GM12892 (cell line): ENCODE results near the gene CD163L1. TPM values are rescaled to one million over a fixed set of nuclear protein-coding genes. Genes with fewer than 3 reads are reported as not detected.
A peak's percentile ranks its signal among the peaks of the same experiment; 100 is the strongest.

Experiments
- DNase-seq: peaks from one replicate; pipeline ENCODE4 v3.0.0; 2011; ENCODE audit not compliant: insufficient read length
- FAIRE-seq: peaks from 2 replicates; lab custom pipeline; 2011; peaks lifted over from hg19 to GRCh38; lab: Jason Lieb, UNC
- POLR2A ChIP-seq: IDR thresholded peaks from 2 replicates; pipeline ENCODE4 v1.6.1; 2011; ENCODE audit warnings: low read depth, low read length, control low read depth
- POLR2AphosphoS5 ChIP-seq: IDR thresholded peaks from 2 replicates; pipeline ENCODE4 v1.6.1; 2011; ENCODE audit warnings: low read depth, low read length, control low read depth
- TAF1 ChIP-seq: IDR thresholded peaks from 2 replicates; pipeline ENCODE4 v1.6.1; 2011; ENCODE audit warnings: low read depth, mild to moderate bottlenecking, control low read depth, low read length, borderline replicate concordance
- polyA plus RNA-seq: library from polyadenylated mRNA; unstranded; fragments of >200 nt; gene quantifications from one replicate; pipeline ENCODE4 v1.2.1, GENCODE V29; 2012; ENCODE audit warnings: missing spikeins, inconsistent platforms; ENCODE audit not compliant: missing spikeins

Gene CD163L1
- 13.5 TPM for polyA plus RNA-seq

- no peak for TF ChIP-seq POLR2A
- no peak for TF ChIP-seq POLR2AphosphoS5
- TF ChIP-seq TAF1: no peak
- DNase-seq: no peak
- FAIRE-seq: no peak
Measured at GRCh38 chr12:7444076-7444475, at the start of gene CD163L1. Gene CD163L1, minus strand, starts transcription at chr12:7444153. Its CDS starts 26 bp downstream, at chr12:7444127.

- no peak for DNase-seq
- no peak for FAIRE-seq
- TF ChIP-seq POLR2AphosphoS5 (no peak), TAF1 (no peak), POLR2A (no peak)
Measured at GRCh38 chr12:7493006-7493405, 49.1 kb upstream of the CD163L1 start.

DNA sequence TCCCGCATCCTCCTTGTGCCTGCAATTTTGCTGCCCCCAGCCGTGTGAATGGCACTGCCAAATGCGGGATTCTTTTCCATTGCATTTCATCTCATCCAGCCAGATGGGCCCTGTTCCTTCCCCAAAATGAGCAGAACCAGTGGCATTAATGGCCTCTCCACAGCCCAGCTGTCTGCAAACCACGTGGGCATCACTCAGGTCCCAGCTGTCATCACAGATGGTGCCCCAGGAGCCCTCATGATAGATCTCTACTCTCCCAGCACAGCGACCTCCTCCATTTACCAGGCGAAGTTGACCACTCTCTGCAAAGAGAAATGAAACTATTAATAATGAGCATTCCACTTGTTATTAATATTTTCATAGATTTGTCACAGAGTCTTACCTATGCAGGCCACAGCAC is 42.6 kb upstream of the CD163L1 start:
- FAIRE-seq: no peak

DNA sequence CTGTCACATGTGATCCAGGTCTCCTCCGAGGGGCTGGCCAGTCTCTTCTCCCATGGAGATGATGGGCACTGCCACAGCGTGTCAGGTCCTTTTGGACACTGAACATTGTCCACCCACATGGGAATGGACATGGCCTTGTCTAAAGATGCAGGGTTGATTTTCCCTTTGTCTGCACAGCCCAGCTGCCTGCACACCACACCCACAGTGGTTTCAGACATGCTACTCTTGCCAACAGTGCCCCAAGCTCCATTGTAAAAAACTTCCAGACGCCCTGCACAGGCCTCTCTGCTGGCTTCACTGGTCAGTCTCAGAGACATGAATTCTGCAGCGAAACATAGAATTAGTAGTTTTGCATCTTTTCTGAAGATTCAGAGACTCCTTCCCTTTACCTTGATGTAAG is 41.1 kb upstream of the CD163L1 start:
- FAIRE-seq (no peak), DNase-seq (no peak)
- TF ChIP-seq POLR2A: no peak
- TF ChIP-seq TAF1: no peak
- no peak for TF ChIP-seq POLR2AphosphoS5

More for the DNA sequence above, 42.6 kb upstream of the CD163L1 start:
- TF ChIP-seq POLR2AphosphoS5 (no peak), TAF1 (no peak), POLR2A (no peak)
- DNase-seq: no peak

DNA sequence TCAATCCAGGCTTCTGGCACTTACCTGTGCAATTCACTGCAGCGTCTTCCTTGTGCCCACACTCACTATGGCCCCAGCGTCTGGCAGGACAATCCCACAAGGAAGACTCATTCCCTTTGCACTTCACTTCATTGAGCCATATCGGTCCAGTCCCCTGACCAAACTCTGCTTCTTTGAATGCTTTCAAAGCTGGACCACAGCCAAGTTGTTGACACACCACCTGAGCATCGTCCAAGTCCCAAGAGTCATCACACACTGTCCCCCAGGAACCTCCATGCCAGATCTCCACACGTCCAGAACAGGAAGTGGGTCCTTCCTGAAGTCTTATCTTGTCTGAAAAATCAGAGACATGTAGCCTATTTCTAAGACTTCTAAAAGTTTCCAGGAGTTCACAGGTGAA is 39.4 kb upstream of the CD163L1 start:
- TF ChIP-seq POLR2AphosphoS5: no peak
- no peak for TF ChIP-seq TAF1
- no peak for TF ChIP-seq POLR2A
- no peak for FAIRE-seq
- no peak for DNase-seq

GRCh38 chr12:7479771-7480170 is 35.8 kb upstream of the CD163L1 start:
- no peak for DNase-seq
- TF ChIP-seq POLR2A (no peak), TAF1 (no peak), POLR2AphosphoS5 (no peak)
- FAIRE-seq: no peak

DNA sequence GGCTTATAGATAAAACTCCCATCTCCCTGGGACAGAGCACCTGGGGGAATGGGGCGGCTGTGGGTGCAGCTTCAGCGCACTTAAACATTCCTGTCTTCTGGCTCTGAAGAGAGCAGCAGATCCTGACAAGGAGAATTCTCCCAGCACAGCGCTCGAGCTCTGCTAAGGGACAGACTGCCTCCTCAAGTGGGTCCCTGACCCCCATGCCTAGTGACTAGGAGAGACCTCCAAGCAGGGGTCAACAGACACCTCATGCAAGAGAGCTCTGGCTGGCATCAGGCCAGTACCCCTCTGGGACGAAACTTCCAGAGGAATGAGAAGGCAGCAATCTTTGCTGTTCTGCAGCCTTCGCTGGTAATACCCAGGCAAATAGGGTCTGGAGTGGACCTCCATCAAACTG is 28.1 kb upstream of the CD163L1 start:
- no peak for DNase-seq
- no peak for FAIRE-seq
- TF ChIP-seq POLR2A (no peak), POLR2AphosphoS5 (no peak)

- peak; percentile 85 for FAIRE-seq
Measured at GRCh38 chr12:7460375-7461259, 16.7 kb upstream of the CD163L1 start.

DNA sequence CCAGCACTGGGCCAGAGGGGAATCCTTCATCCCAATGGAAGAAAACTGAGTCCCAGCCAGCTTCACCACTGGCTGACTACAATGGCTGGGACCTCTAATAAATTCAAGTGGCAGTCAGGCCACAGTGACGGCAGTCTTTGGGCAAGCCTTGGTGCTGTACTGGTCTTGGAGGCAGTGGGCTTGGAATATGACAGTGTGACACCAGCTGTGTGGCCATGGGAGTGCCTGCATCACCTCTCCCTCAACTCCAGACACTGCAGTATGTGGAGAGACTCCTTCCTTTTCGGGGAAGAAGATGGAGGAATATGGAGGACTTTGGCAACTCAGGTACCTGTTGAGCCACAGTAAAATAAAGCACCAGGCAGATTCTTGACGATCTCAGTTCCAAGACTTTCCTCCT is 16.0 kb upstream of the CD163L1 start:
- no peak for TF ChIP-seq POLR2A
- no peak for TF ChIP-seq TAF1
- no peak for TF ChIP-seq POLR2AphosphoS5
- DNase-seq: no peak
- FAIRE-seq: no peak

More at GRCh38 chr12:7460375-7461259, 16.7 kb upstream of the CD163L1 start:
- no peak for TF ChIP-seq POLR2AphosphoS5
- no peak for TF ChIP-seq TAF1
- TF ChIP-seq POLR2A: no peak
- DNase-seq: no peak

DNA sequence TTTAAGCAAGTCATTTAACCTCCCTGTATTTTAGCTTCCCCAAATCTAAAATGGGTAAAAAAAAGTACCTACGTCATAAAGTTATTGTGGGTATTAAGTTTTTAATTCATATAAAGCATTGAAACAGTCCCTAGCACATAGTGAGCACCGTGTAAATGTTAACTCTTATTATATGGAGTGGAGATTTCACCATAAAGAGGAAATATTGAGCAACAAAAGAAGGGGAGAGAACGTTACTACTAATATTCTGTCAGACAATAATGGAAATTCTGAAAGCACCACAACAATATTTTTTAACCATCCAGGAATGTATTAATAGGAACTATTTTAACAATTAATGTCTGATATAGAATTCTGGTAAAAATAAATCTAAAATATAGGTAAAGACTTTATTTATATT is 7.8 kb upstream of the CD163L1 start:
- FAIRE-seq (no peak), DNase-seq (no peak)
- TF ChIP-seq TAF1 (no peak), POLR2A (no peak), POLR2AphosphoS5 (no peak)

DNA sequence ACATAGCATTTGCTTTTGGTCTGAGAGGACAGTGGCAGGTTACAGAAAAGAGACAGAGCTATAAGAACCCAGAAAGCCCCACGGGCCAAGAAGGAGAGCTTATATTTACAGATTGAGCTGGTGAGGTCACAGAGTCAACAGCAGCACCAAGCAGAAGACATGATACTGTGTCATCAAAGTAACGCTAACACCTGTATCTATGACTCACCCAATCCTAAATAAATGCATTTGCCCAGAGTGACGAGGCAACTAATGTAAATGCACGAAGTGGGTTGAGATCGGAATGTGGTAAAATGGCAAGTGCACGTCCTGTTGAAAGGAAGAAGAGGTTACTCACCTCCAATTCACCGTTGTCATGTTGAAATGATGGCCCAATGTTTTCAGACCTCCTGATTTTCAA is 6.7 kb upstream of the CD163L1 start:
- no peak for DNase-seq
- TF ChIP-seq POLR2A (no peak), POLR2AphosphoS5 (no peak), TAF1 (no peak)
- no peak for FAIRE-seq

DNA sequence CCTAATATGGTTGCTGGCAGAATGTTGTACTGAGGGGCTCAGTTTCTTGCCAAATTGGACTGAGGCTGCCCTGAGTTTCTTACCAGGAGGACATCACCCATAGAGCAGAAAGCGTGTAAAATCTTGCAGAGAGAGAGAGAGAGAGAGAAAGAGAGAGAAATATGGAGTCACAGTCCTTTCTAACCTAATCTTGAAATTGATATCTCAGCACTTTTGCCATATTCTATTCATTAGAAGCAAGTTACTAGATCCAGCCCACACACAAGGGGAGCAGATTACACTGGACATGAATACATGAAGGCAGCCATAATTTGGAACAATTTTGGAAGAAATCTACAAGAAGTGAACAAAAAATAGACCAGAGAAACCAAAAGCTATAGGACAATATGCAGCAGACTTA is 4.1 kb upstream of the CD163L1 start:
- FAIRE-seq (no peak), DNase-seq (no peak)
- no peak for TF ChIP-seq POLR2AphosphoS5
- TF ChIP-seq TAF1: no peak
- TF ChIP-seq POLR2A: no peak
